WTC11 (cell line): Measurements from ENCODE around the gene SORCS2. TPM values are rescaled to one million over a fixed set of nuclear protein-coding genes. Genes with fewer than 3 reads are reported as not detected.

Experiments
- ATAC-seq: fragments of 200-7000 bp; cut with Tn5 transposase; 2 replicates; pipeline ENCODE4 v1.10.0; 2021; ENCODE audit warnings: mild to moderate bottlenecking, moderate library complexity
- CTCF ChIA-PET: fragments of 300-600 bp; sonication (Branson Sonifier 250); formaldehyde crosslinking; loops from one replicate; lab custom pipeline; 2021; ENCODE audit warnings: antibody characterized with exemption; lab: Charles Lee
- POLR2A ChIA-PET: fragments of 350-600 bp; sonication (Branson Sonifier 250); formaldehyde crosslinking; loops from one replicate; lab custom pipeline; 2021; ENCODE audit warnings: antibody characterized with exemption; lab: Charles Lee
- DNase-seq: peaks from one replicate; pipeline ENCODE4 v3.0.0; 2021; ENCODE audit warnings: low spot score
- H3K27ac Mint-ChIP-seq: 2 replicates; pipeline ENCODE4 v1.8.0; 2021; ENCODE audit warnings: mixed read lengths
- H3K27me3 Mint-ChIP-seq: 2 replicates; pipeline ENCODE4 v1.8.0; 2021; ENCODE audit warnings: low read depth, mild to moderate bottlenecking, moderate library complexity, mixed read lengths
- H3K36me3 Mint-ChIP-seq: 2 replicates; pipeline ENCODE4 v1.8.0; 2021; ENCODE audit warnings: mixed read lengths
- H3K4me1 Mint-ChIP-seq: 2 replicates; pipeline ENCODE4 v1.8.0; 2022; ENCODE audit warnings: mixed read lengths
- H3K4me3 Mint-ChIP-seq: 2 replicates; pipeline ENCODE4 v1.8.0; 2021; ENCODE audit warnings: mild to moderate bottlenecking, moderate library complexity, mixed read lengths
- H3K9me3 Mint-ChIP-seq: 2 replicates; pipeline ENCODE4 v1.8.0; 2021; ENCODE audit warnings: mixed read lengths
- ARID4B ChIP-seq: sonication (generic); formaldehyde crosslinking; IDR thresholded peaks from 2 replicates; pipeline ENCODE4 v1.8.0; 2023; ENCODE audit warnings: missing genetic modification reagents, mild to moderate bottlenecking, borderline replicate concordance
- ATF3 ChIP-seq: sonication (generic); formaldehyde crosslinking; conservative IDR thresholded peaks from 2 replicates; pipeline ENCODE4 v1.8.1; 2022; ENCODE audit warnings: mild to moderate bottlenecking, missing genetic modification reagents
- CTCF ChIP-seq: fragments of 200-600 bp; IDR thresholded peaks from 2 replicates; pipeline ENCODE4 v1.8.0; 2022; ENCODE audit warnings: antibody characterized with exemption
- E2F5 ChIP-seq: sonication (generic); formaldehyde crosslinking; IDR thresholded peaks from 2 replicates; pipeline ENCODE4 v1.8.1; 2022; ENCODE audit warnings: mild to moderate bottlenecking, moderate library complexity, missing genetic modification reagents
- FOXK1 ChIP-seq: sonication (generic); formaldehyde crosslinking; IDR thresholded peaks from 2 replicates; pipeline ENCODE4 v1.8.0; 2022; ENCODE audit warnings: mild to moderate bottlenecking, moderate library complexity, missing genetic modification reagents
- GRHL2 ChIP-seq: fragments of 250-450 bp; sonication (Bioruptor Pico); IDR thresholded peaks from 2 replicates; pipeline ENCODE4 v1.8.0; 2022; ENCODE audit warnings: mild to moderate bottlenecking, moderate library complexity; ENCODE audit not compliant: insufficient replicate concordance, severe bottlenecking
- IRF1 ChIP-seq: sonication (generic); formaldehyde crosslinking; IDR thresholded peaks from 2 replicates; pipeline ENCODE4 v1.8.0; 2023; ENCODE audit warnings: missing genetic modification reagents
- IRF2 ChIP-seq: sonication (generic); formaldehyde crosslinking; IDR thresholded peaks from 2 replicates; pipeline ENCODE4 v1.8.0; 2022; ENCODE audit warnings: low read depth, missing genetic modification reagents, borderline replicate concordance
- MXD4 ChIP-seq: fragments of 250-450 bp; sonication (Bioruptor Pico); IDR thresholded peaks from 2 replicates; pipeline ENCODE4 v1.8.0; 2021; ENCODE audit warnings: mild to moderate bottlenecking, moderate library complexity, borderline replicate concordance
- PREB ChIP-seq: sonication (generic); formaldehyde crosslinking; IDR thresholded peaks from 2 replicates; pipeline ENCODE4 v1.8.1; 2022; ENCODE audit warnings: mild to moderate bottlenecking, missing genetic modification reagents, moderate library complexity, borderline replicate concordance
- PRRX2 ChIP-seq: fragments of 250-450 bp; sonication (Bioruptor Pico); IDR thresholded peaks from 2 replicates; pipeline ENCODE4 v1.8.0; 2021; ENCODE audit warnings: mild to moderate bottlenecking
- ZNF232 ChIP-seq: sonication (generic); formaldehyde crosslinking; IDR thresholded peaks from 2 replicates; pipeline ENCODE4 v1.8.0; 2022; ENCODE audit warnings: mild to moderate bottlenecking, missing genetic modification reagents
- ZNF263 ChIP-seq: sonication (generic); formaldehyde crosslinking; IDR thresholded peaks from 2 replicates; pipeline ENCODE4 v1.8.1; 2022; ENCODE audit warnings: low read depth, mild to moderate bottlenecking, moderate library complexity, missing genetic modification reagents
- ZSCAN18 ChIP-seq: fragments of 250-450 bp; sonication (Bioruptor Pico); IDR thresholded peaks from 2 replicates; pipeline ENCODE4 v2.1.2; 2022; ENCODE audit warnings: mild to moderate bottlenecking, moderate library complexity
- total RNA-seq: library from RNA; stranded (reverse); gene quantifications from 3 replicates; pipeline ENCODE4 v1.2.3, GENCODE V29; 2021

Gene SORCS2
- total RNA-seq, 1 experiment from 2014 or later: 6.6 TPM

- TF ChIP-seq FOXK1 (CRISPR knock-in tag) (0 out of 2 replicates have a peak, but pooled peaks have one; percentile 14), GRHL2 (CRISPR knock-in tag) (no peak)
- H3K4me3 Mint-ChIP-seq: no peak overlapping the region
- peaks cover 50% of the 10 kb centered on the region for H3K4me1 Mint-ChIP-seq
- H3K27ac Mint-ChIP-seq: peak overlapping the region; percentile 78
- DNase-seq: peak; percentile 30
- ChIA-PET CTCF (interaction anchor here (1.3 to 1.7 kb wide), 2 partner anchors 121 to 194 kb away, joined by 5 to 7 read pairs; no protein-coding TSS in a partner anchor), POLR2A (no interaction called here)
- peak; percentile 79 for ATAC-seq
- peaks cover 8% of the 10 kb centered on the region; the same call in 1 of the 2 replicates for H3K9me3 Mint-ChIP-seq
- H3K27me3 Mint-ChIP-seq: no peaks in the 10 kb centered on the region; the same call in 1 of the 2 replicates
- H3K36me3 Mint-ChIP-seq: peaks cover 3% of the 10 kb centered on the region; the same call in 1 of the 2 replicates
Observed at GRCh38 chr4:7529368-7530080, 337.2 kb downstream of the SORCS2 start.

GRCh38 chr4:7530082-7530481, 337.7 kb downstream of the SORCS2 start:
- ATAC-seq (no peak), DNase-seq (no peak)
- peaks cover 3% of the 10 kb centered on the region; the same call in 1 of the 2 replicates for H3K36me3 Mint-ChIP-seq
- no peak overlapping the region for H3K27ac Mint-ChIP-seq
- POLR2A ChIA-PET: no interaction called here
- H3K27me3 Mint-ChIP-seq: no peaks in the 10 kb centered on the region; the same call in 1 of the 2 replicates
- H3K9me3 Mint-ChIP-seq: peaks cover 8% of the 10 kb centered on the region; the same call in 1 of the 2 replicates
- H3K4me3 Mint-ChIP-seq: no peak overlapping the region
- TF ChIP-seq IRF1: no peak
- no peak for TF ChIP-seq PREB (CRISPR knock-in tag)
- TF ChIP-seq ZNF232: no peak
- no peak for TF ChIP-seq E2F5 (CRISPR knock-in tag)
- CTCF ChIA-PET: interaction anchor here (1.3 to 1.8 kb wide), 4 partner anchors 121 to 274 kb away, joined by 3 to 7 read pairs (median 4); no protein-coding TSS in a partner anchor
- peaks cover 50% of the 10 kb centered on the region for H3K4me1 Mint-ChIP-seq

GRCh38 chr4:7530932-7531639, 338.7 kb downstream of the SORCS2 start:
- H3K4me3 Mint-ChIP-seq: no peak overlapping the region
- ChIA-PET POLR2A (interaction anchor here (1.4 kb wide), 1 partner anchor 15 kb away, joined by 4 read pairs; no protein-coding TSS in a partner anchor), CTCF (interaction anchor here (0.6 to 1.8 kb wide), 5 partner anchors 70 to 273 kb away, joined by 3 to 13 read pairs (median 3); no protein-coding TSS in a partner anchor)
- H3K9me3 Mint-ChIP-seq: peaks cover 8% of the 10 kb centered on the region; the same call in 1 of the 2 replicates
- DNase-seq (no peak), ATAC-seq (no peak)
- H3K27ac Mint-ChIP-seq: no peak overlapping the region
- H3K36me3 Mint-ChIP-seq: peaks cover 3% of the 10 kb centered on the region; the same call in 1 of the 2 replicates
- no peaks in the 10 kb centered on the region; the same call in 1 of the 2 replicates for H3K27me3 Mint-ChIP-seq
- H3K4me1 Mint-ChIP-seq: peaks cover 50% of the 10 kb centered on the region
- TF ChIP-seq MXD4 (no peak), ARID4B (CRISPR knock-in tag) (no peak), ATF3 (no peak), IRF2 (no peak), ZNF263 (CRISPR knock-in tag) (no peak), PRRX2 (CRISPR knock-in tag) (no peak), ZSCAN18 (CRISPR knock-in tag) (no peak), CTCF (no peak)
